OCI-LY1 (cell line): Measurements from ENCODE around the gene CAMTA1.

Source experiments
- EZH2 ChIP-seq: fragments of 200-600 bp; sonication (generic), shearing (Covaris generic); IDR thresholded peaks from 2 replicates; pipeline ENCODE4 v1.8.0; 2017; ENCODE audit warnings: borderline replicate concordance, mixed run types, mild to moderate bottlenecking, antibody characterized with exemption, low read length, moderate library complexity, mixed read lengths
- TF ChIP-seq, protein P1 (sequence below): fragments of 200-600 bp; sonication (generic), shearing (Covaris generic); IDR thresholded peaks from 2 replicates; pipeline ENCODE4 v1.5.1; 2017; ENCODE audit warnings: mild to moderate bottlenecking, antibody characterized with exemption, low read length, moderate library complexity, mixed read lengths

DNA sequence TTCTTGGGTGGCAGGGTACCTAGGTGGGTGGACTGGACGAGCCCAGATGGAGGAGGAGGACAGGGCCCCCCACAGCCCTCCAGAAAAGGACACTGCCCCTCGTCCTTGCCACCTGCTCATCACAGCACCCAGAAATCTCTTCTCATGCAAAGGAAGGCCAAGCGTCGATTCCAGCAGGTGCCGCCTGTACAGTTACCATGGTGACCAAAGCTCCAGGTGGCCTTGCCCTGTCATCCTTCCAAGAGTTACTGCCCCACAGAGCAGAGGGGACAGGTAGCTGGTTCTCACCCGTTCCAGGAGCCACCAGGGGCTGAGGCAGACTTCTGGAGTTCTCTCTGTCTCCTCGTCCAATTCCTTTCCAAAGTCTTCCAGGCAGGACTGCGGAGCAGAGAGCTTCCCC, 865.9 kb downstream of the CAMTA1 start:
- TF ChIP-seq, protein P1, sequence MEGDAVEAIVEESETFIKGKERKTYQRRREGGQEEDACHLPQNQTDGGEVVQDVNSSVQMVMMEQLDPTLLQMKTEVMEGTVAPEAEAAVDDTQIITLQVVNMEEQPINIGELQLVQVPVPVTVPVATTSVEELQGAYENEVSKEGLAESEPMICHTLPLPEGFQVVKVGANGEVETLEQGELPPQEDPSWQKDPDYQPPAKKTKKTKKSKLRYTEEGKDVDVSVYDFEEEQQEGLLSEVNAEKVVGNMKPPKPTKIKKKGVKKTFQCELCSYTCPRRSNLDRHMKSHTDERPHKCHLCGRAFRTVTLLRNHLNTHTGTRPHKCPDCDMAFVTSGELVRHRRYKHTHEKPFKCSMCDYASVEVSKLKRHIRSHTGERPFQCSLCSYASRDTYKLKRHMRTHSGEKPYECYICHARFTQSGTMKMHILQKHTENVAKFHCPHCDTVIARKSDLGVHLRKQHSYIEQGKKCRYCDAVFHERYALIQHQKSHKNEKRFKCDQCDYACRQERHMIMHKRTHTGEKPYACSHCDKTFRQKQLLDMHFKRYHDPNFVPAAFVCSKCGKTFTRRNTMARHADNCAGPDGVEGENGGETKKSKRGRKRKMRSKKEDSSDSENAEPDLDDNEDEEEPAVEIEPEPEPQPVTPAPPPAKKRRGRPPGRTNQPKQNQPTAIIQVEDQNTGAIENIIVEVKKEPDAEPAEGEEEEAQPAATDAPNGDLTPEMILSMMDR = no peak
- no peak for TF ChIP-seq EZH2
